ENCODE results near the gene PGPEP1. TPM values are rescaled to one million over a fixed set of nuclear protein-coding genes. Genes with fewer than 3 reads are reported as not detected.
A peak's percentile ranks its signal among the peaks of the same experiment; 100 is the strongest.
"Not testable (repeated sequence)": the region's sequence is repeated elsewhere in the genome, so short reads cannot be mapped to it uniquely, and the experiment has no call there.

PGPEP1 gene
- total RNA-seq, 2 experiments from 2014 or later: 29.0 to 30.8 TPM

DNA sequence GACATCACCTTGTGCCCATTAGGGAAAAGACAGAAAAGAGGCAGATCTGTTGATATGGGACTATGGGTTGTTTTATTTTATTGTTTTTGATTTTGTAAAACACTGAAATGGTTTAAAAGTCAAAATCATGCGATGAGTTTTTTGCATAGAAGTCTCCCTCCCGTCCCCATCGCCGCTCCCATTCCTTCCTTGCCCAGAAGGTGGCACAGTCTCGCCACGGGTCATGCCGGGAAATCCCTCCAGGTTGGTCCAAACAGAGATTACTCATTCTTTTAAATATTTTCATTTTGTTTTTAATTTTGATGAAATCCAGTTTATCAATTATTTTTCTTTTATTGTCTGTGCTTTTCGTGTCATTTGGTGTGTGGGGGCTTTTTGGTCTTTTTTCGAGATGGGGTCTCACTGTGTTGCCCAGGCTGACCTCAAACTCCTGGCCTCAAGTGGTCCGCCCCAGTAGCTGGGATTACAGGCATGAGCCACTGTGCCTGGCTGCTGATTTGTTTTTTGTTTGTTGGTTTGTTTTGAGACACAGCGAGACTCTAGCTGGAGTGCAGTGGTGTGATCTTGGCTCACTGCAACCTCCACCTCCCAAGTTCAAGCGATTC, 9.2 kb downstream of the PGPEP1 start:
- POLR2A ChIA-PET: no interaction called here
- no peak overlapping the region for H3K27ac Mint-ChIP-seq
- no peaks in the 10 kb centered on the region for H3K9me3 Mint-ChIP-seq
- H3K36me3 Mint-ChIP-seq: peaks cover 15% of the 10 kb centered on the region
- peak; percentile 64 for DNase-seq
- intact Hi-C loops (cut with micrococcal nuclease): no loop called here
- no peaks in the 10 kb centered on the region for H3K27me3 Mint-ChIP-seq
- CTCF ChIA-PET: interaction anchor here (0.6 to 1.7 kb wide), 10 partner anchors 10 to 125 kb away, joined by 3 to 9 read pairs (median 4); partner anchors contain the start of gene PGPEP1
- no peak overlapping the region for H3K4me3 Mint-ChIP-seq
- H3K4me1 Mint-ChIP-seq (ENCODE audit: low read depth): no peaks in the 10 kb centered on the region

DNA sequence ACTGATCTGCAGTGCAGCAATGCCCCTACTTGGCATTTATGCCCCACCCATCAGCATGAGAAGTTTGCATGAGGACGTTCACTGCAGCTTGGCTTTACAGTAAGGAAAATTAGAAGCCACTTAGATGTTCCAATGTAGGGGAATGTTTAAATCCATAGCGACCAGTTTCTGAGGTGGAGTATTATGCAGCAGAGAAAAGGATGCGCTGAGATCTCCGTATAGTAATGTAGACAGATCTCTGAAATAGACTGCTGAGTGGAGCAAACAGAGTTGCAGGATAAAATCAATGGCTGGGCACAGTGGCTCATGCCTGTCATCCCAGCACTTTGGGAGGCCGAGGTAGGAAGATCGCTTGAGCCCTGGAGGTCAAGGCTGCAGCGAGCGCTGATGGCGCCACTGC, 10.1 kb downstream of the PGPEP1 start:
- no peaks in the 10 kb centered on the region for H3K9me3 Mint-ChIP-seq
- DNase-seq: no peak
- no peak overlapping the region for H3K4me3 Mint-ChIP-seq
- H3K4me1 Mint-ChIP-seq (ENCODE audit: low read depth): no peaks in the 10 kb centered on the region
- no peaks in the 10 kb centered on the region for H3K27me3 Mint-ChIP-seq
- intact Hi-C loops (cut with micrococcal nuclease): no loop called here
- H3K36me3 Mint-ChIP-seq: peaks cover 16% of the 10 kb centered on the region
- ChIA-PET POLR2A (no interaction called here), CTCF (interaction anchor here (0.9 to 1.6 kb wide), 4 partner anchors 11 to 60 kb away, joined by 3 to 6 read pairs (median 5); partner anchors contain the start of gene PGPEP1)
- no peak overlapping the region for H3K27ac Mint-ChIP-seq

DNA sequence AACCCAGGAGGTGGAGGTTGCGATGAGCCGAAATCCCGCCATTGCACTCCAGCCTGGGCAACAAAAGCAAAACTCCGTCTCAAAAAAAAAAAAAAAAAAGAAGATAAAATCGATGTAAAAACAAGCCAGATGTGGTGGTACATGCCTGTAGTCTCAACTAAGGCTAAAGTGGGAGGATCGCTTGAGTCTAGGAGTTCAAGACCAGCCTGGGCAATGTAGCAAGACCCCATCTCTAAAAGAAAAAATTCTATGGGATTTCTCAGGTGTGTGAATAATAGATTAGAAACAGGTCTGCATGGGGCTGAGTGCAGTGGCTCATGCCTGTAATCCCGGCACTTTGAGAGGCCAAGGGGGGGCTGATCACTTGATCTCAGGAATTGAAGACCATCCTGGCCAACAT, 11.1 kb downstream of the PGPEP1 start:
- Mint-ChIP-seq H3K27ac (no peak overlapping the region), H3K9me3 (no peaks in the 10 kb centered on the region)
- POLR2A ChIA-PET: no interaction called here

DNA sequence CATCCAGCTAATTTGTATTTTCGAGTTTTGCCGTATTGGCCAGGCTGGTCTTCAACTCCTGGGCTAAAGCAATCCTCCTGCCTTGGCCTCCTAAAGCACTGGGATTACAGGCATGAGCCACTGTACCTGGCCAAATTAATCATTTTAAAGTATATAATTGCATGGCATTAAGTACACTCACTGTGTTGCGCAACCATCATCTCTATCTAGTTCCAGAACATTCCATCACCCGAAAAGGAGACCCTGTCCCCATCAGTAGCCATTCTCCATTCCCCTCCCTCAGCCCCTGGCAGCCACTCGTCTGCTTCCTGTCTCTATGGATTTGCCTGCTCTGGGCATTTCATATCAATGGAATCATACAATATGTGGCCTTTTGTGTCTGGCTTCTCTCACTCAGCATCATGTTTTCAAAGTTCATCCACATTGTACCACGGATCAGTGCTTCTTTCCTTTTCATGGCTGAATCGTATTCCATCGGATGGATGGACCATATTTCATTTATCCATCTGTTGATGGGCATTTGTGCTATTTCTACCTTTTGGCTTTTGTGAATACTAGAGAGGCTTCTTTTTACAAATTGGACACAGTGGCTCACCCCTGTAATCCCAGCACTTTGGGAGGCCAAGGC, 13.1 kb downstream of the PGPEP1 start:
- Mint-ChIP-seq H3K36me3 (peaks cover 29% of the 10 kb centered on the region), H3K4me3 (no peak overlapping the region), H3K27me3 (no peaks in the 10 kb centered on the region), H3K27ac (no peak overlapping the region), H3K9me3 (no peaks in the 10 kb centered on the region), H3K4me1 (ENCODE audit: low read depth) (no peaks in the 10 kb centered on the region)
- no peak for DNase-seq
- intact Hi-C loops (cut with micrococcal nuclease): no loop called here
- CTCF ChIA-PET: interaction anchor here (1.5 kb wide), 1 partner anchor 24 kb away, joined by 4 read pairs; no protein-coding TSS in a partner anchor
- POLR2A ChIA-PET: no interaction called here

More for the DNA sequence above, 11.1 kb downstream of the PGPEP1 start:
- peaks cover 18% of the 10 kb centered on the region for H3K36me3 Mint-ChIP-seq
- no peaks in the 10 kb centered on the region for H3K27me3 Mint-ChIP-seq
- no peak for DNase-seq
- CTCF ChIA-PET: no interaction called here
- H3K4me1 Mint-ChIP-seq (ENCODE audit: low read depth): no peaks in the 10 kb centered on the region
- H3K4me3 Mint-ChIP-seq: no peak overlapping the region
- intact Hi-C loops (cut with micrococcal nuclease): no loop called here

DNA sequence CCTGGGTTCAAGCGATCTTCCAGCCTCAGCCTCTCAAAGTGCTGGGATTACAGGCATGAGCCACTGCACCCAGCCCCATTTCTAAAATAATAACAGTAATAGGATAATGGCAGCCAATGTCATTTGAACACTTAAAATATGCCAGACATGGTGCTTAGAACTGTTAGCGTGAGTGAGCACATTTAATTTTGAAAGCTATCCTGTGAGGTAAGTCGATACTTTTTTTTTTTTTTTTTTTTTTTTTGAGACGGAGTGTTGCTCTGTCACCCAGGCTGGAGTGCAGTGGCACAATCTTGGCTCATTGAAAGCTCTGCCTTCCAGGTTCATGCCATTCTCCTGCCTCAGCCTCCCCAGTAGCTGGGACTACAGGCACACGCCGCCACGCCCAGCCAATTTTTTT, 14.3 kb downstream of the PGPEP1 start:
- H3K4me3 Mint-ChIP-seq; H3K27ac Mint-ChIP-seq; H3K4me1 Mint-ChIP-seq (ENCODE audit: low read depth); H3K9me3 Mint-ChIP-seq; H3K27me3 Mint-ChIP-seq; intact Hi-C loops (cut with micrococcal nuclease); POLR2A ChIA-PET; DNase-seq: not testable (repeated sequence)
- peaks cover 31% of the 10 kb centered on the region for H3K36me3 Mint-ChIP-seq
- CTCF ChIA-PET: interaction anchor here (1.2 kb wide), 1 partner anchor 33 kb away, joined by 4 read pairs; no protein-coding TSS in a partner anchor

DNA sequence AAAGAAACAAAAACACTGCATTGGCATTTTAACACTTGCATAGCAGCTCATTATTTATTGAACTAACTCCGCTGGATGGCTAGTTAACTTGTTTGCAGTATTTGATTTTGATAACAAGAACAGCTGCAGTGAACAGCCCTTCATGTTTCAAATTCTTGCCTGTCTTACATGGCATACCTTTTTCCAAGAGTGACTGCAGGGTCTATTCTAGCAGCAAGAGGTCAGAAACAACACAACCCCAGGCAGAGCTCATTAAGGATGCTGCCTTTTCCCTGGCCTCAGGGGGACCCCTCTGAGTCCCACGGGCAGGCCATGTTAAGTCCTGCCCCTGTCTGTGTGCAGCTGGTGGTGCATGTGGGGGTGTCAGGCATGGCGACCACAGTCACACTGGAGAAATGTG, 16.6 kb downstream of the PGPEP1 start:
- DNase-seq: no peak
- POLR2A ChIA-PET: no interaction called here
- intact Hi-C loops (cut with micrococcal nuclease): no loop called here
- Mint-ChIP-seq H3K4me1 (ENCODE audit: low read depth) (no peaks in the 10 kb centered on the region), H3K27me3 (no peaks in the 10 kb centered on the region), H3K4me3 (no peak overlapping the region), H3K9me3 (no peaks in the 10 kb centered on the region), H3K27ac (no peak overlapping the region), H3K36me3 (peaks cover 35% of the 10 kb centered on the region)
- CTCF ChIA-PET: interaction anchor here (0.8 kb wide), 1 partner anchor 28 kb away, joined by 3 read pairs; no protein-coding TSS in a partner anchor

DNA sequence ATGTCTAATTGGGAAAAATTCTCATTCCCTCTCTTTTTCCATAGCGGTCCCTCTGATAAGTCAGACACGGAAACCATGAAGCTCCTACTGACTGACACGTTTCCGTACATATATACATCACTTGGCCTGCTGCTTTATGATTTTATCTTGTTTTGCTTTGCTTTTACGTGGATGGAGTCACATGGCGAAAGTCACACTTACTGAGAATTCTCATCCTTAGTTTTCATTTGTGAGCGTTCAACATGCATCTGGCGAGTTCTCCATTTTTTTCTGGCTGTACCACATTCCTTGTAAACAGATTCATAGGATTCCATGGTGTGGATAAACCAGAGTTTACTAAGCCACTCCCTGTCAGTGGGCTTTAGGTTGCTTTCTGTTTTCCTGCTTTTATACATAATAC, 21.2 kb downstream of the PGPEP1 start:
- no peak overlapping the region for H3K4me3 Mint-ChIP-seq
- intact Hi-C loops (cut with micrococcal nuclease): no loop called here
- ChIA-PET POLR2A (no interaction called here), CTCF (interaction anchor here (1.6 kb wide), 1 partner anchor 24 kb away, joined by 3 read pairs; the partner anchor contains the start of gene GDF15)
- peaks cover 2% of the 10 kb centered on the region for H3K4me1 Mint-ChIP-seq (ENCODE audit: low read depth)
- no peaks in the 10 kb centered on the region for H3K9me3 Mint-ChIP-seq
- no peaks in the 10 kb centered on the region for H3K27me3 Mint-ChIP-seq
- H3K36me3 Mint-ChIP-seq: peaks cover 48% of the 10 kb centered on the region
- H3K27ac Mint-ChIP-seq: no peak overlapping the region
- no peak for DNase-seq

DNA sequence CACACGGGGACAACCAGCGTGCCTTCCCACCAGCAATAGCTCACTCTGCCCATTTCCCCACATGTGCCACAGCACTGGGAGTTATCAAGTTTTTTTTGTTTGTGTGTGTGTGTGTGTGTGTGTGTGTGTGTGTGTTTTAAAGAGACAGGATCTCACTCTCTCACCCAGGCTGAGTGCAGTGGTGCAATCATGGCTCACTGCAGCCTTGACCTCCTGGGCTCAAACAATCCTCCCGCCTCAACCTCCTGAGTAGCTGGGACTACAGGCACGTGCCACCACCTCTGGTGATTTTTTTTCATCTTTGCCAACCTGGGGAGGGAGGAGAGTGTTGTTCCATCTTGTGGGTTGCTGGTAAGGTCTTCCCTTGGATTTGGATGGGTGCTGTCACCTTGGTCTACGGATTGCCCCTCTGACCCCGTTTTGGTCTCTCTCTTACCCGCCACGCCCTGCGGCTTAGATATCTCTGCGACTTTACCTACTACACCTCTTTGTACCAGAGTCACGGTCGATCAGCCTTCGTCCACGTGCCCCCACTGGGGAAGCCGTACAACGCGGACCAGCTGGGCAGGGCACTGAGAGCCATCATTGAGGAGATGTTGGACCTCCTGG, 22.6 kb downstream of the PGPEP1 start:
- intact Hi-C loops (cut with micrococcal nuclease): no loop called here
- ChIA-PET POLR2A (interaction anchor here (0.6 kb wide), 1 partner anchor 9 kb away, joined by 3 read pairs; no protein-coding TSS in a partner anchor), CTCF (interaction anchor here (0.8 kb wide), 1 partner anchor 48 kb away, joined by 3 read pairs; no protein-coding TSS in a partner anchor)
- H3K9me3 Mint-ChIP-seq: no peaks in the 10 kb centered on the region
- no peak overlapping the region for H3K4me3 Mint-ChIP-seq
- peaks cover 38% of the 10 kb centered on the region for H3K36me3 Mint-ChIP-seq
- peaks cover 2% of the 10 kb centered on the region for H3K4me1 Mint-ChIP-seq (ENCODE audit: low read depth)
- no peak for DNase-seq
- H3K27me3 Mint-ChIP-seq: no peaks in the 10 kb centered on the region
- H3K27ac Mint-ChIP-seq: no peak overlapping the region

DNA sequence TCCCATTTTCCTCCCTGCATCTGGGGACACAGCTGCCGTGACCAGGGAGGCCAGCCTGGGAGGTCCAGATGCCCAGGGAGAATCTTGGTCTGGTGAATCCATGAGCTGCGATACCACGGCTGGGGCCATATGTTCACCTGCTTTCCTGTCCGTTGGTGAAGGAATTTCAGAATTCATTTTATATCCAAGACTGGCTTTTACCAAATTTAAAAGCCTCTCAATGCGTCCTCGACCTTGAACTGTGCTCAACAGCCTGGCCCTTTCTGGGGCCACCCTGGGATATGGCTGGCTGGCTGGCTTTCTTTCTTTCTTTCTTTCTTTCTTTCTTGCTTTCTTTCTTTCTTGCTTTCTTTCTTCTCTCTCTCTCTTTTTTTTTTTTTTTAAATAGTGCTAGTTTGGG, 23.4 kb downstream of the PGPEP1 start:
- DNase-seq: no peak
- no peaks in the 10 kb centered on the region for H3K9me3 Mint-ChIP-seq
- peaks cover 2% of the 10 kb centered on the region for H3K4me1 Mint-ChIP-seq (ENCODE audit: low read depth)
- POLR2A ChIA-PET: no interaction called here
- intact Hi-C loops (cut with micrococcal nuclease): no loop called here
- CTCF ChIA-PET: no interaction called here
- H3K36me3 Mint-ChIP-seq: peaks cover 35% of the 10 kb centered on the region
- H3K27me3 Mint-ChIP-seq: no peaks in the 10 kb centered on the region
- no peak overlapping the region for H3K4me3 Mint-ChIP-seq
- H3K27ac Mint-ChIP-seq: no peak overlapping the region

DNA sequence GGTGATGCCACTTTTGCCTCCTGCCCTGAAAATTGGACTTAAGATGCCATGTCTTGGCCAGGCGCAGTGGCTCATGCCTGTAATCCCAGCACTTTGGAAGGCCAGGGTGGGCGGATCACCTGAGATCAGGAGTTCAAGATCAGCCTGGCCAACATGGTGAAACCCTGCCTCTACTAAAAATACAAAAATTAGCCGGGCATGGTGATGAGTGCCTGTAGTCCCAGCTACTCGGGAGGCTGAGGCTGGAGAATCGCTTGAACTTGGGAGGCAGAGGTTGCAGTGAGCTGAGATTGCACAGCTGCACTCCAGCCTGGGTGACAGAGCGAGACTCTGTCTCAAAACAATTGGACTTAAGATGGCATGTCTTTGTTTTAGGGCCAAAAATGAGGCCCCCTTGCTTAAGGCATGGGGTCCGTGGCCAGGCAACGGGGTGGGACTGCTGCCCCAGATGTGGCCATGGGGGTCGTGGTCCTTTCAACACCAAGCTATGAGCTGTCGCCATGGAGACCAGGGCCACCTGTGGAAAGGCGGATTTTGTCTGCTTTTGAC, 24.0 kb downstream of the PGPEP1 start:
- DNase-seq; H3K4me1 Mint-ChIP-seq (ENCODE audit: low read depth); POLR2A ChIA-PET; H3K27ac Mint-ChIP-seq; H3K9me3 Mint-ChIP-seq; H3K4me3 Mint-ChIP-seq; H3K27me3 Mint-ChIP-seq; intact Hi-C loops (cut with micrococcal nuclease): not testable (repeated sequence)
- peaks cover 33% of the 10 kb centered on the region for H3K36me3 Mint-ChIP-seq
- CTCF ChIA-PET: interaction anchor here (1.2 kb wide), 1 partner anchor 24 kb away, joined by 3 read pairs; no protein-coding TSS in a partner anchor

DNA sequence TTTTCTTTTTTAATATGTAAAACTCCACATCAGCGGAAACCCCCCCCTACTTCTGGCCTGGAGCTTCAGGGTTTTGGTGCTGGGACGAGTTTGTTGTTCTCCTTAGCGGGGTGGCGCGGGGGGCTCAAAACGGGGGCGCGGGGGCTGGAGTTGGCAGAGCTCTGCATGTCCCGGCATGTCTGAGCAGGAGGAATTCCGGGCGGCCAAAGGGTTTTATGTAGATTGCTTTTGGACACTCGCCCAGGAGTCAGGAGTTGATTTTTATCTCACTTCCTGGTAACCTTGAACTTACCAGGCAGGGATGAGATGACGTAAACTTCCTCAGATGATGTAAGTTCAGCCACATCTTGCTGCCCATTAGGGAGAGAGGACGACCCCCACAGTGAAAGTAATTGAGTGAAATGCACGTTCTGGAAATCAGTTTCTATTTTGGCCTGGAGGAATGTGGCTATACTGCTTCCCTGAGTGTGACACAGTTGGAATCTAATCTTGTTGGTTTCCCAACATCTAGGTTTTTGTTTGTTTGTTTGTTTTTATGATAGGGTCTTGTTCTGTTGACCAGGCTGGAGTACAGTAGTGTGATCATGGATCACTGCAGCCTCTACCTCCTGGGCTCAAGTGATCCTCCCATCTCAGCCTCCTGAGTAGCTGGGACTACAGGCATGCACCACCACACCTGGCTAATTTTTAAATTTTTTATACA, 24.6 kb downstream of the PGPEP1 start:
- DNase-seq: no peak
- CTCF ChIA-PET: interaction anchor here (0.7 to 1.7 kb wide), 3 partner anchors 21 to 154 kb away, joined by 3 read pairs; partner anchors contain the start of gene GDF15
- no peaks in the 10 kb centered on the region for H3K27me3 Mint-ChIP-seq
- peaks cover 2% of the 10 kb centered on the region for H3K4me1 Mint-ChIP-seq (ENCODE audit: low read depth)
- peaks cover 26% of the 10 kb centered on the region for H3K36me3 Mint-ChIP-seq
- H3K9me3 Mint-ChIP-seq: no peaks in the 10 kb centered on the region
- POLR2A ChIA-PET: no interaction called here
- H3K27ac Mint-ChIP-seq: no peak overlapping the region
- no peak overlapping the region for H3K4me3 Mint-ChIP-seq
- intact Hi-C loops (cut with micrococcal nuclease): no loop called here

DNA sequence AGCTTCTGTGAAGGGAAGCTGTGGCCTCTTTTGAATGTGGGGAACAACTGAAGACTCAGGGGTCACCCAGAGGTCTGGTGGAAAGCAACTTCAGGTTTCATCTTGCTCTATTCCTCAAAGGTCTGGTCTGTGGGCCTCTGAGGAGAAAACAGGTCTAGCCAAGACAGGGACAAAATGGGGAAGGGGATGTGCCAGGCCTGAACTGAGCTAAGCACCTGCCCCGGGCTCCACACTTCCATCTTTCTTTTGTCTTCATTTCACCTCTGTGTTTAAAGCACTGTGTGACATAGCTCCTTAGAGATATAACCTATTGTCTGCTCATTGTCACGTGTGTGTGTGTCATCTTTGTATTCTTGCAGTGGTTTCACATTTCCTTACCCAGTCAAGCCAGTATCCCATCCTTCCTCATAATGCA, 25.6 kb downstream of the PGPEP1 start:
- Mint-ChIP-seq H3K9me3 (no peaks in the 10 kb centered on the region), H3K27ac (no peak overlapping the region), H3K36me3 (peaks cover 26% of the 10 kb centered on the region), H3K4me3 (no peak overlapping the region), H3K27me3 (no peaks in the 10 kb centered on the region), H3K4me1 (ENCODE audit: low read depth) (peaks cover 2% of the 10 kb centered on the region)
- CTCF ChIA-PET: interaction anchor here (0.7 to 1.7 kb wide), 3 partner anchors 20 to 428 kb away, joined by 3 read pairs; partner anchors contain the start of gene GDF15
- intact Hi-C loops (cut with micrococcal nuclease): no loop called here
- POLR2A ChIA-PET: no interaction called here
- DNase-seq: no peak

Measured in activated CD4-positive, alpha-beta memory T cell treated with anti-CD3 and anti-CD28 coated beads for 36 hours (primary cell).